SK-N-SH (cell line): ENCODE data around the gene ETV3L.

Experiments
- JUND ChIP-seq: IDR thresholded peaks from 2 replicates; pipeline ENCODE4 v1.4.0; 2012
- RFX5 ChIP-seq: IDR thresholded peaks from 2 replicates; pipeline ENCODE4 v1.6.1; 2012; ENCODE audit warnings: mild to moderate bottlenecking, improper control_type of control experiment, low read length
- USF2 ChIP-seq: fragments of 150-350 bp; IDR thresholded peaks from 2 replicates; pipeline ENCODE4 v1.6.1; 2017; ENCODE audit warnings: antibody characterized with exemption, low read length, low read depth, borderline replicate concordance
- YY1 ChIP-seq: IDR thresholded peaks from 2 replicates; pipeline ENCODE4 v1.4.0; 2012; ENCODE audit warnings: low read depth, mild to moderate bottlenecking
- TF ChIP-seq, protein P1 (sequence below): fragments of 200-600 bp; sonication (generic); IDR thresholded peaks from 2 replicates; pipeline ENCODE4 v1.6.1; 2017; ENCODE audit warnings: antibody characterized with exemption, mild to moderate bottlenecking, moderate library complexity

DNA sequence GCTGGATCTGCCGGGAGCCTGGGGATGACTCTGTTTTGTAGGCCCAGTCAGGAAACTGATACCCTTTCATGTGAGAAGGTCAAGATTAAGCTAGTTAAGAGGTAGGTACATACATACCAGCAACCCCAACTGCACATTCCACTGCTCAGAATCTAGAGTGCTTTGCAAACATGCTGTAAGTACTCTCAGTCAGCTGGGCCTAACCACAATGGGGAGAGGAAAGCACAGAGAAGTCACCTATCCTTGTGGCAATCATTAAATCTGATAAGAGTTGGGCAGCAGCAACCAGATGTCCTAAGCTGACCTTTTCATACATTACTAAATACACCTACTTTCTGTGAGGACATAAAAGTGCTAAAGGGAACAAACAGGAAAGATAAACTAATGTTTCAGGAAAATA is 36.0 kb upstream of the ETV3L start:
- TF ChIP-seq, protein P1, sequence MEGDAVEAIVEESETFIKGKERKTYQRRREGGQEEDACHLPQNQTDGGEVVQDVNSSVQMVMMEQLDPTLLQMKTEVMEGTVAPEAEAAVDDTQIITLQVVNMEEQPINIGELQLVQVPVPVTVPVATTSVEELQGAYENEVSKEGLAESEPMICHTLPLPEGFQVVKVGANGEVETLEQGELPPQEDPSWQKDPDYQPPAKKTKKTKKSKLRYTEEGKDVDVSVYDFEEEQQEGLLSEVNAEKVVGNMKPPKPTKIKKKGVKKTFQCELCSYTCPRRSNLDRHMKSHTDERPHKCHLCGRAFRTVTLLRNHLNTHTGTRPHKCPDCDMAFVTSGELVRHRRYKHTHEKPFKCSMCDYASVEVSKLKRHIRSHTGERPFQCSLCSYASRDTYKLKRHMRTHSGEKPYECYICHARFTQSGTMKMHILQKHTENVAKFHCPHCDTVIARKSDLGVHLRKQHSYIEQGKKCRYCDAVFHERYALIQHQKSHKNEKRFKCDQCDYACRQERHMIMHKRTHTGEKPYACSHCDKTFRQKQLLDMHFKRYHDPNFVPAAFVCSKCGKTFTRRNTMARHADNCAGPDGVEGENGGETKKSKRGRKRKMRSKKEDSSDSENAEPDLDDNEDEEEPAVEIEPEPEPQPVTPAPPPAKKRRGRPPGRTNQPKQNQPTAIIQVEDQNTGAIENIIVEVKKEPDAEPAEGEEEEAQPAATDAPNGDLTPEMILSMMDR = no peak
- no peak for TF ChIP-seq RFX5
- TF ChIP-seq USF2 = no peak
- no peak for TF ChIP-seq YY1
- no peak for TF ChIP-seq JUND
